Skeletal muscle tissue (tissue), 4 donors: ENCODE measurements around the gene ASB18. TPM values are rescaled to one million over a fixed set of nuclear protein-coding genes. Genes with fewer than 3 reads are reported as not detected.
"Not testable (repeated sequence)": the region's sequence is repeated elsewhere in the genome, so short reads cannot be mapped to it uniquely, and the experiment has no call there.

Experiments
- H3K27ac ChIP-seq: one replicate; pipeline ENCODE4 v1.7.0; 2013; ENCODE audit warnings: mild to moderate bottlenecking, low read depth, low read length, inconsistent platforms
- H3K27me3 ChIP-seq, 3 donors: one replicate each; pipeline ENCODE4 v1.7.0; 2013; ENCODE audit warnings: low read length in 3 of 3; ENCODE audit not compliant: control insufficient read depth in 3 of 3, insufficient read depth in 3 of 3
- H3K36me3 ChIP-seq, 3 donors: one replicate each; pipeline ENCODE4 v1.7.0; 2013; ENCODE audit warnings: low read length in 3 of 3; ENCODE audit not compliant: control insufficient read depth in 3 of 3, insufficient read depth in 3 of 3
- H3K4me1 ChIP-seq, 3 donors: one replicate each; pipeline ENCODE4 v1.7.0; 2013; ENCODE audit warnings: low read length in 3 of 3, mild to moderate bottlenecking in 3 of 3; ENCODE audit not compliant: control insufficient read depth in 3 of 3, insufficient read depth in 3 of 3
- H3K4me3 ChIP-seq, 3 donors: one replicate each; pipeline ENCODE4 v1.7.0; 2013; ENCODE audit warnings: low read length in 3 of 3
- H3K9ac ChIP-seq, 3 donors: one replicate each; pipeline ENCODE4 v1.7.0; 2013; ENCODE audit warnings: low read length in 3 of 3, mild to moderate bottlenecking in 3 of 3, moderate library complexity in 2 of 3, low read depth in 1 of 3
- H3K9me3 ChIP-seq, 3 donors: one replicate each; pipeline ENCODE4 v1.7.0; 2013; ENCODE audit warnings: low read length in 3 of 3; ENCODE audit not compliant: control insufficient read depth in 3 of 3
- total RNA-seq: library from RNA; depleted of rRNA; stranded (reverse); fragments of >200 nt; gene quantifications from one replicate; pipeline ENCODE4 v1.2.3, GENCODE V29; 2014
- donor health status: Osteomylitis.

ASB18 gene
- total RNA-seq, 1 donor from 2014 or later, result 3.1 TPM

DNA sequence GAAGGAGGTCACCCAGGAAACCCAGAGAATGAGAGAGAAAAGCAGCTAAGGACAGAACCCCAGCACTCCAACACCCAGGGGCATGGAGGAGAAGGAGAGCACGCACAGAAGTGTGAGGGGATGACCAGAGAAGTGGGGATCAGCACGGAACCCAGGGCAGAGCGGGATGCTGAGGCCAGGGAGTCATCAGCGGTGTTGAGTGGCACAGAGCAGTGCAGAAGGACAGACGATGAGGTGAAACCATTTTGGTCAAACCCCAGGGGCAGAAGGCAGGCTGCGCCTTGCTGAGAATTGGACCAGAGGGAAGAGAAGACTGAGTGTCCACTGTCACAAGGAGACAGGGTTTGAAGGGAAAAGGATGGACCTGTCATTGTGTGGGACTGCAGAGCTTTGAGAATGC lies 23.4 kb upstream of the ASB18 start:
- Histone ChIP-seq H3K9ac (no peak overlapping the region), H3K4me3 (no peak overlapping the region), H3K9me3 (peaks cover 0 to 3% (median 0%) of the 10 kb centered on the region in 3 donors), H3K36me3 (no peaks in the 10 kb centered on the region), H3K4me1 (peaks cover 0 to 4% (median 0%) of the 10 kb centered on the region in 3 donors), H3K27me3 (peaks cover 0 to 3% (median 0%) of the 10 kb centered on the region in 3 donors), H3K27ac (no peak overlapping the region)

DNA sequence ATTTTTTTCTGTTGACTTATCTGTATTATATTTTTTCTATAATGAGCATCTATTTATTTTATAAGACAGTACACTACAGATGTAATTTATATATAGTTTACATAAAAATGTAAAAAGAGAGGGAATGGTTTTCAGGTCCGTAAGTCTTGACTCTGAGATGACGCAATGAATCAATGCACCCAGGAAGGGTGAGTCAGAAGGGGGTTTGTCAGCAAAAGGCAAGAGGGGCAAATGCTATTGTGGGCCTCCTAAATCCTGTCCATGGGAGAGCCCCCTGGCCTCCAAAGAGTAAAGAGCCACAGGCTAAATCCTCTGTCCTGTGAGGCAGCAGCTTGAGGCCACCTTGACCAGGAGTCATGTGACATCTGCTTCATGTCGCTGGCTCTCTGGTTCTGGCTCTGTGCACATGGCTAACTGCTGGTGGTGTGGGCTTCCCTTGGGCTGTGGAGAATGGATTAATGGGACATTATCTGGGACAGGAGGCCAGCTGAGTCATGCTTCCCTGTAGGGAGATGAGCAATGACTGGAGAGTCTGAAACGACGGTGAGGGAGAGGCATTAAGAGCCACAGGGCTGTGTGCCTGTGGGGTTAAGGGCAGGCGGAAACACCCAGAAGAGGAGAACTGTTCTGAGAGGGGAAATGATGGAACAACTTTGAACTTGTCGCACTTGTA lies 22.8 kb upstream of the ASB18 start:
- H3K36me3 ChIP-seq, result no peaks in the 10 kb centered on the region
- H3K27ac ChIP-seq, result no peak overlapping the region
- H3K9ac ChIP-seq, result no peak overlapping the region
- H3K9me3 ChIP-seq, result peaks cover 0 to 3% (median 0%) of the 10 kb centered on the region in 3 donors
- peaks cover 0 to 4% (median 0%) of the 10 kb centered on the region in 3 donors for H3K4me1 ChIP-seq
- H3K4me3 ChIP-seq, result no peak overlapping the region
- peaks cover 0 to 3% (median 0%) of the 10 kb centered on the region in 3 donors for H3K27me3 ChIP-seq

GRCh38 chr2:236284208-236284607 lies 20.0 kb upstream of the ASB18 start:
- H3K4me3 ChIP-seq, result no peak overlapping the region
- peaks cover 0 to 4% (median 0%) of the 10 kb centered on the region in 3 donors for H3K4me1 ChIP-seq
- H3K27me3 ChIP-seq, result no peaks in the 10 kb centered on the region
- peaks cover 0 to 3% (median 0%) of the 10 kb centered on the region in 3 donors for H3K9me3 ChIP-seq
- H3K9ac ChIP-seq, result no peak overlapping the region
- no peak overlapping the region for H3K27ac ChIP-seq
- H3K36me3 ChIP-seq, result no peaks in the 10 kb centered on the region

DNA sequence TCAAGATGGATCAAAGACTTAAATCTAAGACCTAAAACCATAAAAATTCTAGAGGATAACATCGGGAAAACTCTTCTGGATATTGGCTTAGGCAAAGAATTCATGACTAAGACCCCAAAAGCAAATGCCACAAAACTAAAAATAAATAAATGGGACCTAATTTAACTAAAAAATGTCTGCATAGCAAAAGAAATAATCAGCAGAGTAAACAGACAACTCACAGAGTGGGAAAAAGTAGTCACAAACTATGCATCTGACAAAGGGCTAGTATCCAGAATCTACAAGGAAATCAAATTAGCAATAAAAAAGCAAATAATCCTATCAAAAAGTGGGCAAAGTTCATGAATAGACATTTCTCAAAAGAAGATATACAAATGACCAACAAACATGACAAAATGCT lies 18.2 kb upstream of the ASB18 start:
- Histone ChIP-seq H3K4me1 (peaks cover 0 to 4% (median 0%) of the 10 kb centered on the region in 3 donors), H3K27me3 (no peaks in the 10 kb centered on the region), H3K36me3 (no peaks in the 10 kb centered on the region), H3K9ac (no peak overlapping the region), H3K4me3 (no peak overlapping the region), H3K27ac (no peak overlapping the region), H3K9me3 (peaks cover 0 to 3% (median 0%) of the 10 kb centered on the region in 3 donors)

DNA sequence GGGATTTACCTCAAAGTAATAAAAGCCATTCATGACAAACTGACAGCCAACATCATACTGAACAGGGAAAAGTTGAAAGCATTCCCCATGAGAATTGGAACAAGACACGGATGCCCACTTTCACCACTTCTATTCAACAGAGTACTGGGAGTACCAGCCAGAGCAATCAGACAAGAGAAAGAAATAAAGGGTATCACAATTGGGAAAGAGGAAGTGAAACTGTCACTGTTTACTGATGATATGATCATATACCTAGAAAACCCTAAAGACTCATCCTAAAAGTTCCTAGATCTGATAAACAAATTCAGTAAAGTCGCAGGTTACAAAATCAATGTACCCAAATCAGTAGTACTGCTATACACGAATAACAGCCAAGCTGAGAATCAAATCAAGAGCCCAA lies 17.2 kb upstream of the ASB18 start:
- Histone ChIP-seq H3K27me3 (no peaks in the 10 kb centered on the region), H3K36me3 (no peaks in the 10 kb centered on the region), H3K9ac (no peak overlapping the region), H3K4me1 (no peaks in the 10 kb centered on the region), H3K4me3 (no peak overlapping the region), H3K27ac (no peak overlapping the region), H3K9me3 (peaks cover 0 to 3% (median 0%) of the 10 kb centered on the region in 3 donors)

DNA sequence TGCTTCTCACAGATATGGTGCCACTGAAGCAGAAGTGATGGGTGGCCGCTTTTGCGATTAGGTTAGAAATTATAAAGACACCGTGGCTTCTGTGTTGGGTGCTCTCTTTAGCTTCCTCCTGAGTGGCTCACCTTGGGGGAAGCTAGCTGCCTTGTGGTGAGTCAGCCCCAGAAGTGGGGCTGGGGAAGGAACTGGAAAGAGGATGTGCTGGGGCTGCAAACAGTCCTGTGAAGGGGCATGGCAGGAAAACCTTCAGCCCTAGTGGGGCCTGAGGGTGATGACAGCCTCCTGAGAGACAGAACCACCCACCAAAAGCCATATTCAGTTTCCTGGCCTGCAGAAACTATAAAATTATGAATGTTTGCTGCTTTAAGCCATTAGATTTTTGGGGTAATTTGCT lies 8.9 kb upstream of the ASB18 start:
- H3K27ac ChIP-seq, result no peak overlapping the region
- H3K36me3 ChIP-seq, result no peaks in the 10 kb centered on the region
- no peaks in the 10 kb centered on the region for H3K27me3 ChIP-seq
- no peak overlapping the region for H3K9ac ChIP-seq
- peaks cover 0 to 5% (median 0%) of the 10 kb centered on the region in 3 donors for H3K9me3 ChIP-seq
- H3K4me1 ChIP-seq, result no peaks in the 10 kb centered on the region
- H3K4me3 ChIP-seq, result no peak overlapping the region

- no peaks in the 10 kb centered on the region for H3K36me3 ChIP-seq
- peaks cover 0 to 3% (median 0%) of the 10 kb centered on the region in 3 donors for H3K27me3 ChIP-seq
- no peak overlapping the region for H3K9ac ChIP-seq
- H3K4me3 ChIP-seq, result no peak overlapping the region
- H3K9me3 ChIP-seq, result peaks cover 0 to 5% (median 0%) of the 10 kb centered on the region in 3 donors
- no peak overlapping the region for H3K27ac ChIP-seq
- H3K4me1 ChIP-seq, result no peaks in the 10 kb centered on the region
Measured at GRCh38 chr2:236271851-236272250, 7.6 kb upstream of the ASB18 start.

- not testable (repeated sequence) for H3K9ac ChIP-seq, H3K36me3 ChIP-seq, H3K9me3 ChIP-seq, H3K27ac ChIP-seq, H3K4me3 ChIP-seq, H3K27me3 ChIP-seq
- peaks cover 6 to 17% (median 9%) of the 10 kb centered on the region in 3 donors for H3K4me1 ChIP-seq
Measured at GRCh38 chr2:236269876-236270275, 5.7 kb upstream of the ASB18 start.

DNA sequence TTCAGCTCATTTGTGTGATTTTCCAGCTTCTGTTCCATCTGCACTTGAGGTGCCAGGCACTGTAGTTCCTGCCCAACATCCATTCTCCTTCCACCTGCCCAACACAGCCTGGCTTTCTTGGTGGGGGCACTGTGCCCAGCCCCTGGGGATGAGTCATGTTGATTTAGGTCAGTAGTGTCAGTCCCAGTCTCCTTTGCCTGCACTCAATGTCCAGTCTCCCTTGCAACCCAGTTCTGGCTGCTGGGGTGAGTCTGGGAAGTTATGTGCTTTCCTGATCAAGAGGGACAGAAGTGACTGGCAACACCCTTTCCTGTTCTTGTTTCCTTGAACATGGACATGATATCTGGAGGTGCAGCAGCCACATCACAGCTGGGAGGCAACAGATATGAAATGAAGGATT lies 1.5 kb upstream of the ASB18 start:
- Histone ChIP-seq H3K27me3 (peaks cover 0 to 3% (median 0%) of the 10 kb centered on the region in 3 donors), H3K4me1 (peaks cover 13 to 38% (median 25%) of the 10 kb centered on the region in 3 donors), H3K27ac (peak overlapping the region; percentile 89), H3K9ac (no peak overlapping the region), H3K4me3 (no peak overlapping the region), H3K9me3 (peaks cover 0 to 5% (median 0%) of the 10 kb centered on the region in 3 donors), H3K36me3 (no peaks in the 10 kb centered on the region)

- H3K9ac ChIP-seq, result peak overlapping the region; percentile 59 to 79 (median 64)
- peak overlapping the region; percentile 89 for H3K27ac ChIP-seq
- H3K9me3 ChIP-seq, result no peaks in the 10 kb centered on the region
- peaks cover 0 to 8% (median 0%) of the 10 kb centered on the region in 3 donors for H3K36me3 ChIP-seq
- peaks cover 13 to 60% (median 29%) of the 10 kb centered on the region in 3 donors for H3K4me1 ChIP-seq
- H3K27me3 ChIP-seq, result peaks cover 0 to 5% (median 0%) of the 10 kb centered on the region in 3 donors
- H3K4me3 ChIP-seq, result peak overlapping the region; percentile 76 to 80 (median 77)
Measured at GRCh38 chr2:236262238-236262637, 2.0 kb downstream of the ASB18 start.
